HG03135 (cell line): ENCODE results near the gene DDRGK1.

Source experiments
- ATAC-seq: cut with Tn5 transposase; IDR thresholded peaks from one replicate; pipeline ENCODE4 v1.9.1; 2021; ENCODE audit warnings: mild to moderate bottlenecking, moderate library complexity; ENCODE audit not compliant: unreplicated experiment

DDRGK1 gene

DNA sequence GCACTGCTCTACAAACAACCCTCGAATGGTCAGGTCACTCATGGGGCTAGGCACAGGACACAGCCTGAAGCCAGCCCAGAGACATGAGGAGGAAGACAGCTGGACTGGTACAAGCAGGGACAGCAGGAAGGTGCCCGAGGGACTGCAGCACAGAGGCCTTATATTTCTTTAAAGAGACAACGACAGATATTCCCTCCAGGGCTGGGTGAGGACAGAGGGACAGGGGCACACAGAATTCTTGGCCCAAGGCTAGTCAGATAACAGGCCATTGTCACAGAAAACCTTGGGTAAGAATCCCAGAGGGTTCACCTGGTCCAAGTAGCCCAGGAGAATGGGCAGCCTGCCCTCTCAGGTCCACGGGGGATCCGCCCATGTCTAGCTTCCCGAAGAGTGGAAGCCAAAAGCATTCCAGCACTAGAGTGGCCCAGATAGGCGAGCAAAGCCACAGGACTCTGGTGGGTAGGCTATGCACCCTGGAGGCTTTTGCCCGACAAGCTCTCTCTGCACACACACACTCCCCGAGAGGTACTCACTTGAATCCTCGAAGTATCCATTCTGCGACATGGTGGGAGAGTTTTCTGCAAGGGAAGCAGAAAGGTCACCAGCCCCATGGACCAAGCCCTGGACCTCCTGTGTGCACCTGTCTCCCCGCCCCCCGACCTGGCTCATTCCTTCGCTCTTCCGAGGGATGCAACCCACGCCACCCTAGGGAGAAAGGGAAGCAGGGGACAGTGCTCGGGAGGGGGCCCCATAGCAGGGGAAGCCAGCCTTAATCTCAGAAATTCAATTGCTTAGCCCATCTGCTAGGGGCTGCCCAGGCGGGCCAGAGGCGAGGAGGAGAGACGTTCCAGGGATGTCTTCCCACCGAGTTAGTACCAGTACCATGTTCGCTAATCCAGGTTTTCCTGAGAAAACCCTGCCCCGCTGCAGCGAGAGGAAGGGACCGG is 32.8 kb upstream of the DDRGK1 start:
- ATAC-seq: no peak

DNA sequence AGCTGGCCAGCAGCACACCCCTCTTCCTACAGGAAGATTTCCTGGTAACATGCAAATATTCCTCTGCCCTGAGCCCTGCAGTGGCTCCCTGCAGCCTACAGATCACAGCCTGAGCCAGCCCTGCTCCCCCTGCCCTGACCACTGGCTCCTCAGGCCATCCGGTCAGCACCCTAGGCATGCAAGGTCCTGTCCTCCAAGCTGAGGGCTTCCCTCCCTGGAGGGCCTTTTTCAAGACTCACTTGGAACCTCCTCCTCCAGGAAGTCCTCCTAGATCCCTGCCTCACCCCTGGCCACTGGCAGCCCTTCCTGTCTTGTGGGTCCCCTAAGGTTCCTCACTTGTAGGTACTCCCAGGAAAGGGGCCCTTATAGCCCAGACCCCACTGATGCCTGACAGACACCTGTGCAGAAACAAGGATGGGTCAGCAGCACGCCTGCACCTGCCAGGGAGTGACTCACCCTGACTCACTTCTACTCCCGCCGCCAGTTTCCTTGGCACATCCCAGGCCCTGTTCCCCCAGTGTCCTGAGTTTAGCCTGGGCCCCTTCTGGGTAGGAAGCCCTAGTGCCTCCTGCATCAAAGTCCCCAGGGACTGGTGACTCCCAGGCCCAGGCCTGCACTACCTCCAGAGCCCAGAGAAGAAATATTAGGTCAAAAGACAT is 31.3 kb upstream of the DDRGK1 start:
- no peak for ATAC-seq

DNA sequence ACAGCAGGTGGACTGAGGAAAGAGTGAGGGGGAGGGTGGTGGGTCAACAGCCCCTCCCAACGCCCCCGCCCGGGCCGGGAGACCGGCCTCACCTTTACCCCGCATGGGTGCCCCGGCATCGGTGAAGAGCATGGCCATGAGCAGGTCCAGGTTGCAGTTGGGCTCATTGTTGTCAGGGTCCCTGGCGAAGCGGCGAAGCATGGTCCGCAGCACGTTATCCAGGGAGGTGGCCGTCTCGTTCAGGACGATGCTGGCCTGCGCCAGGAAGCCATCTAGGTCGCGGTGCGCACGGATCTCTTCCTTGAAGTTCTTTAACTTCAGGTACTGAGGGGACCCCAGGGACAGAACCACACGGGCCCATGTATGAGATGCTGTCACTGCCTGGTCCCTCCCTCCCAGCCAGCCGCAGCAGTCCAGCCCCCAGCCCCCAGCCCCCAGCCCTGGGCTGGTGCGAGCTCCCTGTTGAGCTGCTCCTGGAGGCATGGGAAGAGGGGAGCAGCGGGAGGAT is 29.6 kb upstream of the DDRGK1 start:
- ATAC-seq: no peak

DNA sequence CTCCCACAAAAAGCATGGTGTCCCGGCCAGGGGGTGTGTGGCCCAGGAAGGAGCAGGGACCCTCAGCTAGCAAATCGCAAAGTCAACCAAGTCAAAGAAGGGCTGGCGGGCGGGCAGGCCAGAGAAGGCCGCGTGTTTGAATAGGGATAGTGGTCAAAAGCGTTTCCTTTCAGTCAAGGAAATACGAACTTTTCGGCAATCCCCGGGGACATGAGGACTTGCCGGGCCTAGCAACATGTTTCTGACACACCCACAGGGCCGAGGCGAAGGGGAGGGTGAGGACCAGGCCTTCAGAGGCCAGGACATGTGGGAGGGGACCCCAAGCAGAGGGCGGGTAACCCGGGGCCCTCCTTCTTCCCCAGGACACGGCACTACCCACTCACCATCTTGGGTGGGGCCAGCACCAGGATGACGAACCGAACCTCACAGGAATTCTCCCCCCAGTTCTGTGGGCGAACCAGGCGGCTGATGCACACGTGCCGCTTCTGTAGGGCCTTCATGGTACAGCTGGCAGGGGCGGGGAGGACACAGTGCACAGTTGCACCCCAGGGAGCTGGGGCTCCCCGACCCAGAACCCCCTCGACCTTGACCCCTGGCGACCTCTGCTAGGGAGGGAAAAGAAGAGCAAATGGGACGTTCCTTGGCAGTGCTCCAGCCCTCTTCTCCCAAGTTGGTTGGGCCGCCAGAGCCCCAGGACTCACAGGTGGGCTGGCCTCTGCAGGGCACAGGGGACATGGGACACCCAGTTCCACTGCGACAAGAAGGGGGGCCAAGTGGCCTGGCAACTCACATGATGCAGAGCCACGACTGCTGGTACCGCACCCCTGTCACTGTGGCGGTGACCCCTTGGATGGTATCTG is 28.9 kb upstream of the DDRGK1 start:
- ATAC-seq: no peak

DNA sequence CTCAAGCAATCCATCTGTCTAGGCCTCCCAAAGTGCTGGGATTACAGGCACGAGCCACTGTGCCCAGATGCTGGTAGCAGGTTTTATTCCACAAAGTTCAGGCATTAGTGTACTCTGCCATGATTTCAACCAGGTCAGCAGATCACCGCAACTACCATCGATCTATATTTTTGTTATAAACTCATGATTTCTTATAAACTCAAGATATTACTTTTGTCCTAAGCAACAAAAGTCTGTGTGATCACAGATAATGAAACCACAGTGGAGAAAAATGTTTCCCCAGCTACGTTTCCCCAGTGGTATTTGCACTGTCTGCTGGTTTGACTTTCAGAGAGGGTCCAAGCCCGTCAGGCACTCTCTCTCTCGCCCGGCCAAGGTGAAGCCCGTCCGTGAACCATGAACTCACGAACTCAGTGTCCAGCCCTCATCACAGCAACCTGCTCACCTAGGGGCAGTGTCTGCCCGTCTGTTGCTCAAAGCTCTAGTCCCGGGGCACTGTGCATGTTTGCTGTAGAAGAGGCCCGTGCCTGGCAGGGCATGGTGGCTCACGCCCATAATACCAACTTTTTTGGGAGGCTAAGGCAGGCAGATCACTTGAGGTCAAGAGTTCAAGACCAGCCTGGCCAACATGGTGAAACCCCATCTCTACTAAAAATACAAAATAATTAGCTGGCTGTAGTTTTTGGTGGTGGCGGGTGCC is 27.6 kb upstream of the DDRGK1 start:
- ATAC-seq: no peak

DNA sequence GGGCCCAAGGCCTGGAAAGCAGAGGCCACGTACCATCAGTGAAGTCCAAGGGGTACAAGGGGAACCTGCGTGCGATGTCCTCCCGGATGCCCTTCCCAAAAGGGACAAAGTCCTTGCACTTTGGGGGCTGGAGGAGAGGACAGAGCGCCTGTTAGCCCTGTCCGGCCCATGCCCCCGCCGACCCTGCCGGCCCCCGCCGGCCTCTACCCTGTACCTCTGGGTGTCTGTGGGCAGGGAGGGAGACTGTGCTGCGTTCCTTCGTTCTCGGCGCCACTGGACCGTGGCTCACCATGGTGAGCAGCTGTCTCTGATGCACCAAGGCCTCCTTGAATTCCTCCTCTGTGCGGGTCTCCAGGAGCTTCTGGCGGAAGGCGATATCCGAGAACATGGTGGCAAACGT is 26.6 kb upstream of the DDRGK1 start:
- ATAC-seq: no peak

DNA sequence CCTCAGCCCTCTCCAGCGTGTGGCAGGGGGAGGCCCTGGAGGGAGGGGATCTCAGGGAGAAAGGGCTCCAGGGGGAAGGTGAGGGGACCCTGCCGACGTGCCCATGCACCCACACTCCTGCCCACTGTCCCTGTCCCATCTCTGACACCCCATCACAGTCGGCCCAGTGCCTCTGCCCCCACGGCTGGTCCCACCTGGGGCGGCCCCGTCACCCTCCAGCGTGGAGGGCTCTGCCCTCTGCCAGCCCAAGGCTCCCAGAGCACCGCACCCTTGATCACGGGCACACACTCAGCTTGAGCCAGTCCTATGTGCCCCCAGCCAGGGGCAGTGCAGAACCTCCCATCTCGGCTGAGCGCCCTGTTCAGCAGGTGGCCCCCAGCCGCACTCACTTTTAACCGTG is 25.3 kb upstream of the DDRGK1 start:
- ATAC-seq: no peak

DNA sequence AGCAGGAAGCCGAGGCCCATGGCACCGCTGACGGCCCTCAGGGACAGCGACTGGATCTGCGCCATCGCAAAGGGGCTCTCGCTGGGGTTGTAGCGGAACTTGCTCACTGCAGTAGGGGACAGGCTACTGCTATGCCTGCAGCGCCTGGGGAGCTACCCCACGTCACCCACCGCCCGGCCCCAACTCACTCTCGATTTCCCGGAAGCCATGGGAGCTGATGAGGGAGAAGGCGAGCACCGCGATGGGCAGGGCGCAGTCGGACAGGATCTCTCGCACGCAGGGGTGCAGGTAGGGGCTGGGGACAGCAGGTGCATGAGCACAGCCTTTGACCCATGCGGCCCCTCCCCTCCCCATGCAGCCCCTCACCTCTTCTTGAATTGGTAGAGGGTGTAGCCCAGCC is 24.7 kb upstream of the DDRGK1 start:
- no peak for ATAC-seq

DNA sequence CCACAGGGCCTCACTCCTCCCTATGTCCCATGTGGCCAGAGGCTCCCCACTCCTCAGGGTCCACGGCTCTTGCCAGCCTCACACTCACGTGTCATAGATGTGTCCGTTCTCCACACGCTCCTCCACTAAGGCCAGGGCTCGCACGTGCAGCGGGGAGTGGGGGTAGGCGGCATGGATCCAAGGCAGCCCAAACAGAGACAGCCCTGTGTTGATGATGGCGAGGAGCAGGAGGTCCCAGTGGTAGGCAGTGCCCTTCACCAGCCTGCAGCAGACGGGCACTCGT is 24.2 kb upstream of the DDRGK1 start:
- no peak for ATAC-seq

DNA sequence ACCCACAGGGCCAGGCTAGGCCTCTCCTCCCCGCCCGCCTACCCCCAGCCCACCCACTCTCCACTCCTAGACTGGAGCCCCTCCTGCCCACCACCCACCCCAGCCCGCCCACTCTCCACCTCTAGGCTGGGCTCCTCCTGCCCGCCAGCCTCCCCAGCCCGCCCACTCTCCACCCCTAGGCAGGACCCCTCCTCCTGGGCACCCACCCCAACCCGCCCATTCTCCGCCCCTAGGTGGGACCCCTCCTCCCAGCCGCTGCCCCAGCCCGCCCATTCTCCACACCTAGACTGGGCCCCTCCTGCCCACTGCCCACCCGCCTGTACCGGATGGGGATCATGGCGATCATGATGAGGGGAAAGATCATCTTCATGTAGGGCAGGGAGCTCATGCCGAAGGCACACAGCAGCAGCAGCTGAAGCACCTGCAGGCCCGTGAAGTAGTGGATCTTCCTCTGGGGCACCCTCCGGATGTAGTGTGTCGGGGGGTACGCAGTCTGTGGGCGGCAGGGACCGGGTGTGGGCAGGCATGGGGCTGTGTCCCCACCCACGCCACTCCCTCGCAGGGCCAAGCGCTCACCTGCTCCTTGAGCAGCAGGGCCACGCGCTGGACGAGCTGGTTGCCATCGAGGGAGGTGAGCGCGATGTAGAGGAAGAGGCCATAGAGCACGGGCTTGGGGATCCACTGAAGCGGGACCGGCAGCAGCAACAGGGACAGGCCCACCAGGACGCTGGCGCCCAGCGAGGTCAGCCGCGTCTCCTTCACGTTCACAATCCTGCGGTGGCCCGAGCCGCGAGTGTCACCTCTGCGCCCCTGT is 23.7 kb upstream of the DDRGK1 start:
- ATAC-seq: no peak

DNA sequence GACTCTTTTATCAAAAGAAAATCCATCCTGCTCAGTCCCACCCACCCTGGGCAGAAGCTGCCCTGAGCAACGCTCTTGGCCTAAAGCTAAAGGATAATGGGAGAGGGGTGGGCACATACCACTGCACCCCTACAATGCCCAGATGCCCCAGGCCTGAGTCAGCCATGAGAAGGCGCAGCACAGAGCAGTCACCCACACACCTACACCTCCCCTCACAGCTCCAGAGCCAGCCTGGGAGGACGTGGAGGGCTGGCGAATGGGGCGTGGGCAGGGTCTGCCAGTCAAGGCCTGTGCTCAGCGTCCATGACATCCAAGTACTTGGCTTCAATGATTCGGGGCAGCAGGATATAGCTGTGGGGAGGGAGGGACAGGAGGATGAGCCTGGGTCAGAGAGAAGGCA is 23.0 kb upstream of the DDRGK1 start:
- no peak for ATAC-seq

DNA sequence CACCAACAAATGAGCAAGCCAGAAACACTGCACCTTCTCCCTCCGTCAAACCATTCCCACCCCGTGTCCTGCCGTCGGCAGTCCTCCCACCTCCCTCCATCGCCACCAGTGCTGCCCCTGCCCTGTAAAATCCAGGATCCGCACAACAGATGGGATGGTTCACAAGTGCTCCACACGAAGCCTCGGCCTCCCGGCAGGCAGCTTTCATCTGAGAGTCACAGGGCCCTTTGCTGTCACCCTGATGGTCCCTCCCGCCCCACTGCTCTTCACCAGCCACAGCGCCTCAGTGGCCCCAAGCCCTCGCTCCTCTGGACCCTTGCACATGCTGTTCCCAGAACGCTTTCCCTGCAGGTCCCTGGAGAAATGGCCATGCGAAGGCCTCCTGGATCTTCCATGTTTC is 22.4 kb upstream of the DDRGK1 start:
- no peak for ATAC-seq

DNA sequence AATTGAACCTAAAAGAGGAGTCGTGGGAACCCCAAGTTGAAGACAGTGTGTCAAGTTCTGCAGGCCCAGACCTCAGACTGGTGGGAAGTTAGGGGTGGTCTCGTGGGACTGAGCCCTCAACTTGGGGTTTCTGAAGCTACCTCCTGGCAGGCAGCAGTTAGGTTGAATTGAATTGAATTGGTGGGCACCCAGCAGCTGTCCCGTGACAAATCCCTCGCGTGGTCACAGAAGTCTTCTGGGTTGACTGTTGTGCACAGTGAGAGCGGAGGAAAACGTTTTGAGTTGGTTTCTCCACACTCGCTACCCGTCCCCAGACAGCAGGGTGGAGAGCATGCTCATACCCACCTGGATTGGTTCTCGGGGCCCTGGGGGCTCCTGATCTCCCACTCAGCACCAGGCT is 21.6 kb upstream of the DDRGK1 start:
- ATAC-seq: no peak

DNA sequence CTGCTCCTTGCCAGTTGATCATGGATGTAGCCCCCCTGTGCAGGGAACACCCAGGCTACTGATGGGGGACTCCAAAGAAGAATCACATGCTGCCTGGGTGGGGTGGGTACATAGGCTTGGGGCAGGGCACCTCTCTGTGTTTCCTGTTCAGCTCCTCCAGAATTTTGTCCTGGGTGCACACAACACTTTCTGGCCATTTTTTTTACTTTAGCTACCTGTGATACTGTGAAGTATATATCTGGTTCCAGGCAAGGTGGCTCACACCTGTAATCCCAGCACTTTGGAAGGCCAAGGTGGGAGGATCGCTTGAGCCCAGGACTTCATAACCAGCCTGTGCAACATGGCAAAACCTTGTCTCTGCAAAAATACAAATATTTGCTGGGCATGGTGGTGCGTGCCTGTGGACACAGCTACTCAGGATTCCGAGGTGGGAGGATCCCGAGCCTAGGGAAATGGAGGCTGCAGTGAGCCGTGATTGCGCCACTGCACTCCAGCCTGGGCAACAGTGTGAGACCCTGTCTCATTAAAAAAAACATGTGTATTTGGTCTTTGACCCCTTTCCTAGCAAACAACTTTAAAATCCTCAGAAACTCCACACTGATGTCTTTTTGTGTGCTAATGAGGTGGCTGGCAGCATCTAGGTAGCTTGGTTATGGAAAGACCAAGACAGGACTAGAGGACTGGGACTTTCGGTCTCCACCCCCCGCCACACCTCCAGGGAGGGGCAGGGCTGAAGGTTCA is 20.4 kb upstream of the DDRGK1 start:
- no peak for ATAC-seq

DNA sequence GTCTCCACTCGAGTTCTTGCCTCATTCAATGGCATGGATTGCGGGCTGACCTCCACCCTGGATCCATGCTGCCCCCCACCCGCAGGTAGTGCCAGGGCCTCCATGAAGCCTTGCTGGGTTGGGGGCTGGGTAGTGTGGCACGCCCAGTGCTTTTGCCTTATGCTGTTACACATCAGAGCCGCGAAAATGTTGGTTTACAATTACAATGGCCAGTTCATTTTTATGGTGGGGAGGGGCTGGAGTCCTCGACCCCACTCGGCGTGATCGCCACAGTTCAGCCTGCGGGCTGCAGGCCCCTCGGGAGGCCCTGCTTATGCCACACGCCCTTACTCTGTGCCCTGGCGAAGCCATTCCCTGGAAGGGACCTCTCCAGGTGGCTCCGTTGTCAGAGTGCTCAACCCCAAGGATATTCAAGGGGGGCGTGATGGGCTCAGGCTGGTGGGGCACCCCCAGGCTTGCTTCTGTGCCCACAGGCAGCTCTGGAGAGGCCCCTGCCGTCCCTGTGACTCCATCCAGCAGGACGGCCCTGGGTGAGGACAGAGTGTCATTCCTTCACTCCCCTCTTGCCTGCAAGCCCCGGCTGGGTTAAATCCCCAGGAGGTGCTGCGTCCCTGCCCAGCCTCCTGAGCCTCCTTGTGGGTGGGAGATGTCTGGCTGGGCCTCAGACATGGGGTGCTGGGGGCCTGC is 19.7 kb upstream of the DDRGK1 start:
- no peak for ATAC-seq

DNA sequence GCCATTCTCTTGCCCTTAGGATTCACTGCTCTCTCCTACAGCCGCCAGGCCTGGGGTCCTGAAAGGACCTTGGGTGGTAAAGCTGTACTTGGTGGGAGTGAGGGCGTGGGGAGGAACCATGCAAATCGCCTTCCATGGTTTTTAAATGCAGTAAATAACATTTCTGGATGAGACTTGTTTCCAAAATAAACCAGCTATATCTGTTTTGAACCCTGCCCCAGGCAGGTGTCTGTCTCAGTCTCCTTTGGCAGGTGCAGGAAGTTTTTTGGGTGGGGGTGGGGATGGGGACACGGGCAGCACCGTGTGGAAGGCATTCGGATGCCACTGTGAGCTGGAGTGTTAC is 19.1 kb upstream of the DDRGK1 start:
- no peak for ATAC-seq

DNA sequence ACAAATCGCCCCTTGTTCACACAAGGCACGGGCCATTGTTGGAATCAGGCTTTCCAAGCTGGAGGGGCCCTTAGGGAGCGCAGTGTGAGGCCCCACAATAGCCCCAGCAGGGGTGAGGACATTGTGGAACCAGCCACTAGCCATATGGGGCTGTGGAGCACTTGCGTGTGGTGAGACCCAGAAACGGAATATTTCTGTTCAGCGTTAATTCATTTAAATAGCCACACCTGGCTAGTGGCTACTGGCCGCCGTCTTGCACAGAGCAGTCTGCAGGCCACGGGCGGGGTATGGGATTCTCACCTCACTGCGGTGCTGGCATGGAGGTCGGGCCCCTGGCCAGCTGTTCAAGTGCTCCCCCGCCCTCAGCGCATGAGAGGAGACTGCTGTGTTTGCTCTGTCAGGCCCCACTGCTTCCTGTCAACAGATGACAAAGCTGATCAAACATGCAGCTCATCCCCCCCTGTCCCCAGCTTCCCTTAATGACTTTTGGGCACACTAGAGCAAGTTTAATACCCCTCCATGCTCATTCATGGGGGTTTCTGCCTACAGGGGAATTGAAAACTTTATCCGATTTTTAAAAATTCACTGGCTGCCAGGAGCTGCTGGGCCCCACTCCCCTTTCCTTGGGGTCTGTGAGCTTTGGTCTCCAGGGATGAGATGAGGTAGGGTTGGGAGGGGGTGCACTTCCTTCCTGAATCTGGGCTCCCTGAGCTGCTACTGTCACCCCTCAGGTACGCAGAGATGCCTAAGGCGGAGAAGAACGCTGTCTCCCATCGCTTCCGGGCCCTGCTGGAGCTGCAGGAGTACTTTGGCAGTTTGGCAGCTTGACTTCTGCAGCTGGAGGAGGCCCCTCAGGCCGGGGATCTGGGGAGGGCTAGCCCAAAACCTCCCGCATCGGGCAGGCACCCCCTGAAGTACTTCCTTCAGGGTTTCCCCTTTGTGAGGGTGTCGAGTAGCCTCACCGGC is 18.4 kb upstream of the DDRGK1 start:
- ATAC-seq: peak; percentile 80
